K562 (cell line): ENCODE data around the gene GPR68. TPM values are rescaled to one million over a fixed set of nuclear protein-coding genes. Genes with fewer than 3 reads are reported as not detected.
A peak's percentile ranks its signal among the peaks of the same experiment; 100 is the strongest.

Experiments used
- ATAC-seq: fragments of 200-7000 bp; cut with Tn5 transposase; 3 replicates; pipeline ENCODE4 v1.9.1; 2020; ENCODE audit warnings: moderate library complexity
- BruUV-seq: library from RNA; stranded (reverse); fragments of 400-500 nt; replicated peaks from 2 replicates; lab custom pipeline; 2021; lab: Mats Ljungman, UMichigan
- CTCF ChIA-PET: fragments of 300-600 bp; formaldehyde crosslinking; extraction: SDS; loops from one replicate; lab custom pipeline; 2021; ENCODE audit warnings: low intra/inter-chr PET ratio; lab: Yijun Ruan, JAX
- POLR2A ChIA-PET: fragments of 300-600, 350-650 bp; sonication (Branson Sonifier 250); formaldehyde crosslinking; extraction: SDS; loops from one replicate; lab custom pipeline; 2021; ENCODE audit warnings: antibody characterized with exemption, inconsistent platforms; lab: Yijun Ruan, JAX
- DNase-seq, 4 experiments: peaks; one replicate each; pipeline versions ENCODE4 v3.0.0 to v3.0.0-alpha.2; 2011 to 2018; ENCODE audit warnings: low spot score in 3 of 4, mixed read lengths in 3 of 4; ENCODE audit errors: extremely low read depth in 1 of 4
- FAIRE-seq: peaks from 2 replicates; lab custom pipeline; 2011; peaks lifted over from hg19 to GRCh38; lab: Jason Lieb, UNC
- H2AFZ ChIP-seq: 2 replicates; pipeline ENCODE4 v1.6.0; 2011; ENCODE audit warnings: low read depth, low read length, control low read depth, inconsistent platforms
- H3K27ac ChIP-seq: fragments of 200-600 bp; 3 replicates; pipeline ENCODE4 v1.8.0; 2011; ENCODE audit warnings: low read depth, mild to moderate bottlenecking, control low read depth, inconsistent platforms, low read length, moderate library complexity, mixed read lengths; ENCODE audit errors: extremely low read depth
- H3K27me3 ChIP-seq, 2 experiments: fragments of 300-600 bp in 1 of 2; 2 replicates in 1 of 2; 3 replicates in 1 of 2; pipeline versions ENCODE4 v1.6.0 to v1.8.0; 2011; ENCODE audit warnings: inconsistent platforms in 2 of 2, low read length in 2 of 2, mild to moderate bottlenecking in 1 of 2, mixed read lengths in 1 of 2, moderate library complexity in 1 of 2; ENCODE audit not compliant: control insufficient read depth in 2 of 2, insufficient read depth in 2 of 2
- H3K36me3 ChIP-seq: fragments of 300-600 bp; 3 replicates; pipeline ENCODE4 v1.8.0; 2011; ENCODE audit warnings: mild to moderate bottlenecking, low read length, inconsistent platforms; ENCODE audit not compliant: control insufficient read depth, insufficient read depth
- H3K4me1 ChIP-seq, 2 experiments: fragments of 200-600 bp in 1 of 2; replicated peaks in 1 of 2; 2 replicates in 1 of 2; 3 replicates in 1 of 2; pipeline versions ENCODE4 v1.5.1 to v1.8.0; 2011; ENCODE audit warnings: inconsistent platforms in 2 of 2, low read length in 2 of 2, mild to moderate bottlenecking in 1 of 2, mixed read lengths in 1 of 2, moderate library complexity in 1 of 2; ENCODE audit not compliant: control insufficient read depth in 2 of 2, insufficient read depth in 2 of 2
- H3K4me2 ChIP-seq: 2 replicates; pipeline ENCODE4 v1.6.1; 2011; ENCODE audit warnings: low read length, control low read depth, inconsistent platforms, mixed read lengths; ENCODE audit not compliant: insufficient read depth
- H3K4me3 ChIP-seq: fragments of 200-600 bp; sonication (generic), shearing (Covaris generic); 2 replicates; pipeline ENCODE4 v1.5.1; 2016; ENCODE audit warnings: control low read depth, inconsistent platforms
- H3K79me2 ChIP-seq: fragments of 200-600 bp; 3 replicates; pipeline ENCODE4 v1.8.0; 2011; ENCODE audit warnings: low read length, inconsistent platforms; ENCODE audit not compliant: control insufficient read depth, insufficient read depth
- H3K9ac ChIP-seq, 2 experiments: 2 replicates each; pipeline versions ENCODE4 v1.6.0 to v1.6.1; 2011; ENCODE audit warnings: low read depth in 2 of 2, low read length in 2 of 2, control low read depth in 1 of 2, inconsistent platforms in 1 of 2, mild to moderate bottlenecking in 1 of 2, mixed read lengths in 1 of 2; ENCODE audit not compliant: insufficient read depth in 1 of 2
- H3K9me1 ChIP-seq: one replicate; pipeline ENCODE4 v1.6.0; 2011; ENCODE audit warnings: inconsistent platforms, mild to moderate bottlenecking, low read length, moderate library complexity; ENCODE audit not compliant: control insufficient read depth, insufficient read depth
- H3K9me3 ChIP-seq: replicated peaks from 2 replicates; pipeline ENCODE4 v1.5.1; 2011; ENCODE audit warnings: low read depth, low read length, inconsistent platforms; ENCODE audit not compliant: control insufficient read depth, insufficient read depth
- H4K20me1 ChIP-seq: replicated peaks from 2 replicates; pipeline ENCODE4 v1.6.1; 2011; ENCODE audit warnings: low read length, inconsistent platforms, mixed read lengths; ENCODE audit not compliant: control insufficient read depth, insufficient read depth
- MLLT1 ChIP-seq, 2 experiments: fragments of 450-650 bp; IDR thresholded peaks; 2 replicates each; pipeline ENCODE4 v1.6.1; 2016
- ZNF121 ChIP-seq: sonication (generic); formaldehyde crosslinking; conservative IDR thresholded peaks from 2 replicates; pipeline ENCODE4 v1.8.0; 2022; ENCODE audit warnings: missing genetic modification reagents
- WGBS: fragments of 100-300 bp; shearing (Covaris generic); methylation state at CpG from one replicate; pipeline ENCODE4 v1.1.6; 2016; ENCODE audit warnings: low coverage, mixed read lengths; ENCODE audit not compliant: insufficient coverage; ENCODE audit errors: missing lambda C conversion rate; 5-methylcytosine and 5-hydroxymethylcytosine counted together
- in situ Hi-C: fragments of 300-500 bp; cut with MboI; formaldehyde crosslinking; loops from 4 replicates; pipeline ENCODE4 v1.15.0; 2018; ENCODE audit warnings: inconsistent platforms, mixed read lengths
- intact Hi-C: fragments of 100-400 bp; cut with micrococcal nuclease; formaldehyde crosslinking; loops from 2 replicates; pipeline ENCODE4 v1.14.2; 2022
- polyA plus RNA-seq, 8 experiments: library from polyadenylated mRNA; depleted of rRNA in 4 of 8; stranded (reverse) in 5 of 8; unstranded in 3 of 8; fragments of >200 nt; fragmentation: Nextera tagmentation in 2 of 8; fragmentation: Illumina TruSeq in 1 of 8; extraction: Ambion mirVana in 2 of 8; extraction: Trizol in 1 of 8; gene quantifications; 2 replicates each; pipeline versions ENCODE4 v1.2.1 to v1.2.3, GENCODE V29; 2011 to 2014; ENCODE audit warnings: inconsistent platforms in 1 of 8, missing spikeins in 1 of 8
- total RNA-seq, 7 experiments: library from RNA; depleted of rRNA in 6 of 7; stranded (reverse); fragments of >200 nt in 6 of 7; fragmentation: Illumina TruSeq in 2 of 7; extraction: Trizol in 2 of 7; gene quantifications; 2 replicates each; pipeline versions ENCODE4 v1.2.1 to v1.2.3, GENCODE V29; 2011 to 2021; ENCODE audit warnings: low replicate concordance in 1 of 7

The GPR68 gene
- total and polyA plus RNA-seq, 9 of the 15 experiments (the other 6 are each of a cell fraction or from before 2014, with no cell fraction given), result 0.41 to 9.4 (median 3.7) TPM

- FAIRE-seq (no peak), DNase-seq (no peak), ATAC-seq (no peak)
- in situ Hi-C loops (no loop called here), intact Hi-C loops (no loop called here)
- Histone ChIP-seq H3K36me3 (peaks cover 11% of the 10 kb centered on the region; the same call in 2 of the 3 replicates), H2AFZ (no peak overlapping the region), H3K4me1 (peaks cover 32 to 33% of the 10 kb centered on the region in 2 experiments), H3K27ac (no peak overlapping the region), H3K9me3 (no peaks in the 10 kb centered on the region), H4K20me1 (no peaks in the 10 kb centered on the region), H3K79me2 (peaks cover 7% of the 10 kb centered on the region), H3K9me1 (no peaks in the 10 kb centered on the region), H3K9ac (no peak overlapping the region), H3K4me2 (no peak overlapping the region), H3K27me3 (no peaks in the 10 kb centered on the region), H3K4me3 (no peak overlapping the region)
- 91% methylated on average over 5 of the region's 6 CpGs for WGBS
- no TSS peak for BruUV-seq
- TF ChIP-seq ZNF121 (CRISPR knock-in tag) (peak; percentile 27; the same call in 1 of the 2 replicates), MLLT1 (IDR thresholded peaks at IDR 0.05) (no peak)
- ChIA-PET CTCF (no interaction called here), POLR2A (no interaction called here)
Measured at GRCh38 chr14:91270188-91270587, 25.7 kb upstream of the GPR68 start.
